ENCODE results near the gene DTNB.

The DTNB gene

GRCh38 chr2:25447018-25447417 lies 226.4 kb downstream of the DTNB start:
- TF ChIP-seq ZNF529 (tag by site-specific recombination; IDR thresholded peaks at IDR 0.05; ENCODE audit: insufficient replicate concordance) (no peak), SETDB1 (IDR thresholded peaks at IDR 0.05; ENCODE audit: insufficient read length, low read length) (no peak), FEZF1 (tag by site-specific recombination; IDR thresholded peaks at IDR 0.05) (no peak), ZNF610 (tag by site-specific recombination; IDR thresholded peaks at IDR 0.05; ENCODE audit: borderline replicate concordance) (no peak), GLIS1 (tag by site-specific recombination; IDR thresholded peaks at IDR 0.05) (no peak)
- TF ChIP-seq, protein P1, sequence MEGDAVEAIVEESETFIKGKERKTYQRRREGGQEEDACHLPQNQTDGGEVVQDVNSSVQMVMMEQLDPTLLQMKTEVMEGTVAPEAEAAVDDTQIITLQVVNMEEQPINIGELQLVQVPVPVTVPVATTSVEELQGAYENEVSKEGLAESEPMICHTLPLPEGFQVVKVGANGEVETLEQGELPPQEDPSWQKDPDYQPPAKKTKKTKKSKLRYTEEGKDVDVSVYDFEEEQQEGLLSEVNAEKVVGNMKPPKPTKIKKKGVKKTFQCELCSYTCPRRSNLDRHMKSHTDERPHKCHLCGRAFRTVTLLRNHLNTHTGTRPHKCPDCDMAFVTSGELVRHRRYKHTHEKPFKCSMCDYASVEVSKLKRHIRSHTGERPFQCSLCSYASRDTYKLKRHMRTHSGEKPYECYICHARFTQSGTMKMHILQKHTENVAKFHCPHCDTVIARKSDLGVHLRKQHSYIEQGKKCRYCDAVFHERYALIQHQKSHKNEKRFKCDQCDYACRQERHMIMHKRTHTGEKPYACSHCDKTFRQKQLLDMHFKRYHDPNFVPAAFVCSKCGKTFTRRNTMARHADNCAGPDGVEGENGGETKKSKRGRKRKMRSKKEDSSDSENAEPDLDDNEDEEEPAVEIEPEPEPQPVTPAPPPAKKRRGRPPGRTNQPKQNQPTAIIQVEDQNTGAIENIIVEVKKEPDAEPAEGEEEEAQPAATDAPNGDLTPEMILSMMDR (tag by site-specific recombination; IDR thresholded peaks at IDR 0.05): no peak
- H3K4me3 ChIP-seq (ENCODE audit: low read depth, low read length): no peak overlapping the region
- CTCF ChIA-PET: interaction anchor here (0.6 kb wide), 2 partner anchors 77 to 328 kb away, joined by 3 to 4 read pairs; no protein-coding TSS in a partner anchor
- peaks cover 0 to 7% of the 10 kb centered on the region in 2 experiments; a peak in 1 of 3 replicates for H3K36me3 ChIP-seq (ENCODE audit: control insufficient read depth in 2 of 2, insufficient read depth in 1 of 2, low read length in 2 of 2)
- H3K4me1 ChIP-seq (ENCODE audit: control insufficient read depth, insufficient read depth, low read length): no peaks in the 10 kb centered on the region
- POLR2A ChIA-PET: no interaction called here
- H3K27ac ChIP-seq (ENCODE audit: extremely low read depth, low read depth, low read length): no peak overlapping the region
- no peaks in the 10 kb centered on the region for H3K9me3 ChIP-seq (ENCODE audit: control insufficient read depth, insufficient read depth, low read depth, low read length)

- POLR2A ChIA-PET: no interaction called here
- H3K4me3 ChIP-seq (ENCODE audit: low read depth, low read length): no peak overlapping the region
- H3K9me3 ChIP-seq (ENCODE audit: control insufficient read depth, insufficient read depth, low read depth, low read length): no peaks in the 10 kb centered on the region
- H3K4me1 ChIP-seq (ENCODE audit: control insufficient read depth, insufficient read depth, low read length): no peaks in the 10 kb centered on the region
- no peak overlapping the region for H3K27ac ChIP-seq (ENCODE audit: extremely low read depth, low read depth, low read length)
- H3K36me3 ChIP-seq (ENCODE audit: control insufficient read depth in 2 of 2, insufficient read depth in 1 of 2, low read length in 2 of 2): peaks cover 0 to 7% of the 10 kb centered on the region in 2 experiments; a peak in 1 of 3 replicates
- TF ChIP-seq ZNF138 (tag by site-specific recombination; IDR thresholded peaks at IDR 0.05; ENCODE audit: borderline replicate concordance): no peak
- no peak for TF ChIP-seq ZNF777 (tag by site-specific recombination; IDR thresholded peaks at IDR 0.05; ENCODE audit: borderline replicate concordance)
- no peak for TF ChIP-seq YY2 (tag by site-specific recombination; IDR thresholded peaks at IDR 0.05)
- no peak for TF ChIP-seq ZNF626 (tag by site-specific recombination; IDR thresholded peaks at IDR 0.05)
- TF ChIP-seq KLF7 (tag by site-specific recombination; IDR thresholded peaks at IDR 0.05; ENCODE audit: borderline replicate concordance): no peak
- CTCF ChIA-PET: interaction anchor here (0.7 kb wide), 1 partner anchor 1094 kb away, joined by 4 read pairs; no protein-coding TSS in a partner anchor
Observed at GRCh38 chr2:25446122-25446521, 227.3 kb downstream of the DTNB start.

- ChIA-PET CTCF (interaction anchor here (0.6 to 1.0 kb wide), 3 partner anchors 9 to 83 kb away, joined by 3 to 4 read pairs (median 3); no protein-coding TSS in a partner anchor), POLR2A (no interaction called here)
Observed at GRCh38 chr2:25445464-25445863, 227.9 kb downstream of the DTNB start.

GRCh38 chr2:25444608-25445270 lies 228.6 kb downstream of the DTNB start:
- Histone ChIP-seq H3K27ac (ENCODE audit: extremely low read depth, low read depth, low read length) (no peak overlapping the region), H3K4me3 (ENCODE audit: low read depth, low read length) (no peak overlapping the region), H3K9me3 (ENCODE audit: control insufficient read depth, insufficient read depth, low read depth, low read length) (no peaks in the 10 kb centered on the region), H3K4me1 (ENCODE audit: control insufficient read depth, insufficient read depth, low read length) (no peaks in the 10 kb centered on the region), H3K36me3 (ENCODE audit: control insufficient read depth in 2 of 2, insufficient read depth in 1 of 2, low read length in 2 of 2) (0 out of 3 replicates have a peak, but pooled peaks cover 0 to 3% of the 10 kb centered on the region in 2 experiments)
- ChIA-PET CTCF (interaction anchor here (1.0 kb wide), 1 partner anchor 8 kb away, joined by 3 read pairs; no protein-coding TSS in a partner anchor), POLR2A (no interaction called here)
- no peak for TF ChIP-seq ZNF76 (tag by site-specific recombination; IDR thresholded peaks at IDR 0.05; ENCODE audit: borderline replicate concordance, low read depth)
- no peak for TF ChIP-seq OVOL3 (tag by site-specific recombination; IDR thresholded peaks at IDR 0.05)
- no peak for TF ChIP-seq ZNF621 (tag by site-specific recombination; IDR thresholded peaks at IDR 0.05)

More at GRCh38 chr2:25445464-25445863, 227.9 kb downstream of the DTNB start:
- TF ChIP-seq ZNF623 (tag by site-specific recombination; IDR thresholded peaks at IDR 0.05) (peak; percentile 36), ZNF169 (tag by site-specific recombination; IDR thresholded peaks at IDR 0.05) (no peak)
- Histone ChIP-seq H3K36me3 (ENCODE audit: control insufficient read depth in 2 of 2, insufficient read depth in 1 of 2, low read length in 2 of 2) (0 out of 3 replicates have a peak, but pooled peaks cover 0 to 3% of the 10 kb centered on the region in 2 experiments), H3K27ac (ENCODE audit: extremely low read depth, low read depth, low read length) (no peak overlapping the region), H3K9me3 (ENCODE audit: control insufficient read depth, insufficient read depth, low read depth, low read length) (no peaks in the 10 kb centered on the region), H3K4me1 (ENCODE audit: control insufficient read depth, insufficient read depth, low read length) (no peaks in the 10 kb centered on the region), H3K4me3 (ENCODE audit: low read depth, low read length) (no peak overlapping the region)
